Measurements from ENCODE around the gene TRPC4AP. TPM values are rescaled to one million over a fixed set of nuclear protein-coding genes. Genes with fewer than 3 reads are reported as not detected.

Gene TRPC4AP
- total RNA-seq, 4 donors from 2014 or later = 35.2 to 50.4 (median 47.2) TPM

- Histone ChIP-seq H3K9me3 (no peaks in the 10 kb centered on the region), H3K27me3 (no peaks in the 10 kb centered on the region), H3K36me3 (peaks cover 65 to 100% (median 74%) of the 10 kb centered on the region in 3 donors), H3K27ac (no peak overlapping the region), H3K4me1 (peaks cover 0 to 14% (median 0%) of the 10 kb centered on the region in 3 donors), H3K4me3 (no peak overlapping the region)
- intact Hi-C loops (cut with DNase I) = no loop called here
- WGBS, 2 donors = 88 to 91% methylated on average over 10 to 11 of the region's 11 CpGs
- no peak for DNase-seq
- TF ChIP-seq CTCF (IDR thresholded peaks at IDR 0.05) = no peak
- no peak for TF ChIP-seq POLR2A (IDR thresholded peaks at IDR 0.05)
These were observed 86.6 kb downstream of the TRPC4AP start for GRCh38 chr20:35006009-35006408.

GRCh38 chr20:35005463-35005961 is 87.1 kb downstream of the TRPC4AP start:
- H3K36me3 ChIP-seq = peaks cover 69 to 100% (median 76%) of the 10 kb centered on the region in 3 donors
- 89 to 90% methylated on average over 5 to 7 of the region's 7 CpGs for WGBS, 2 donors
- peaks cover 0 to 14% (median 0%) of the 10 kb centered on the region in 3 donors for H3K4me1 ChIP-seq
- no peaks in the 10 kb centered on the region for H3K9me3 ChIP-seq
- no peaks in the 10 kb centered on the region for H3K27me3 ChIP-seq
- H3K27ac ChIP-seq = no peak overlapping the region
- TF ChIP-seq POLR2A (IDR thresholded peaks at IDR 0.05) (no peak), CTCF (IDR thresholded peaks at IDR 0.05) (no peak)
- DNase-seq = no peak
- H3K4me3 ChIP-seq = no peak overlapping the region
- intact Hi-C loops (cut with DNase I) = no loop called here

GRCh38 chr20:35004749-35005462 is 87.7 kb downstream of the TRPC4AP start:
- TF ChIP-seq POLR2A (IDR thresholded peaks at IDR 0.05) = no peak
- TF ChIP-seq CTCF (IDR thresholded peaks at IDR 0.05) = no peak
- H3K4me3 ChIP-seq = no peak overlapping the region
- intact Hi-C loops (cut with DNase I) = no loop called here
- peaks cover 0 to 14% (median 0%) of the 10 kb centered on the region in 3 donors for H3K4me1 ChIP-seq
- H3K9me3 ChIP-seq = no peaks in the 10 kb centered on the region
- 93 to 95% methylated on average over 15 to 20 of the region's 20 CpGs for WGBS, 2 donors
- DNase-seq = no peak
- H3K27me3 ChIP-seq = no peaks in the 10 kb centered on the region
- no peak overlapping the region for H3K27ac ChIP-seq
- H3K36me3 ChIP-seq = peaks cover 71 to 100% (median 76%) of the 10 kb centered on the region in 3 donors

- no peaks in the 10 kb centered on the region for H3K27me3 ChIP-seq
- peaks cover 0 to 8% (median 0%) of the 10 kb centered on the region in 3 donors for H3K4me1 ChIP-seq
- peaks cover 73 to 100% (median 76%) of the 10 kb centered on the region in 3 donors for H3K36me3 ChIP-seq
- intact Hi-C loops (cut with DNase I) = no loop called here
- H3K27ac ChIP-seq = no peak overlapping the region
- 88 to 100% methylated on average over 2 to 16 of the region's 18 CpGs for WGBS, 2 donors
- H3K9me3 ChIP-seq = no peaks in the 10 kb centered on the region
- no peak for TF ChIP-seq CTCF (IDR thresholded peaks at IDR 0.05)
- TF ChIP-seq POLR2A (IDR thresholded peaks at IDR 0.05) = no peak
- H3K4me3 ChIP-seq = no peak overlapping the region
- DNase-seq = no peak
These were observed 88.4 kb downstream of the TRPC4AP start for GRCh38 chr20:35004051-35004725.

Data from esophagus squamous epithelium (tissue), 5 donors.